Peyer's patch (tissue), 4 donors: Measurements from ENCODE around the gene SSU72. TPM values are rescaled to one million over a fixed set of nuclear protein-coding genes. Genes with fewer than 3 reads are reported as not detected.
"Not testable (repeated sequence)": the region's sequence is repeated elsewhere in the genome, so short reads cannot be mapped to it uniquely, and the experiment has no call there.

Experiments used
- DNase-seq, 3 donors: peaks; one replicate each; pipeline ENCODE4 v3.0.0-alpha.2; 2017 to 2019
- H3K27ac ChIP-seq, 4 donors: fragments of 200-600 bp; sonication (generic); one replicate each; pipeline ENCODE4 v1.5.1; 2016 to 2019
- H3K27me3 ChIP-seq, 2 donors: fragments of 200-600 bp; sonication (generic); one replicate each; pipeline ENCODE4 v1.5.1; 2019
- H3K36me3 ChIP-seq, 3 donors: fragments of 200-600 bp; sonication (generic); one replicate each; pipeline ENCODE4 v1.5.1; 2016 to 2019
- H3K4me1 ChIP-seq, 4 donors: fragments of 200-600 bp; sonication (generic); one replicate each; pipeline ENCODE4 v1.5.1; 2016 to 2019
- H3K4me3 ChIP-seq, 4 donors: fragments of 200-600 bp; sonication (generic); 1 replicate in 3 of 4; 2 replicates in 1 of 4; pipeline ENCODE4 v1.5.1; 2016 to 2019; ENCODE audit warnings: mild to moderate bottlenecking in 1 of 4
- H3K9me3 ChIP-seq, 4 donors: fragments of 200-600 bp; sonication (generic); one replicate each; pipeline ENCODE4 v1.5.1; 2016 to 2019; ENCODE audit warnings: mild to moderate bottlenecking in 1 of 4
- POLR2A ChIP-seq, 2 donors: fragments of 450-650 bp; IDR thresholded peaks; one replicate each; pipeline ENCODE4 v1.5.1; 2017; ENCODE audit warnings: antibody characterized with exemption in 2 of 2, mild to moderate bottlenecking in 2 of 2, moderate library complexity in 2 of 2
- total RNA-seq, 4 donors: library from RNA; depleted of rRNA; stranded (reverse); fragments of >200 nt; gene quantifications; one replicate each; pipeline ENCODE4 v1.1.0, GENCODE V29; 2016
- TF ChIP-seq, protein P1 (sequence below), 6 experiments: fragments of 450-650 bp in 4 of 6; fragments of 200-600 bp in 2 of 6; sonication (generic) in 1 of 6; IDR thresholded peaks; one replicate each; pipeline ENCODE4 v1.5.1; 2017 to 2019; ENCODE audit warnings: antibody characterized with exemption in 6 of 6, mild to moderate bottlenecking in 3 of 6, moderate library complexity in 1 of 6

SSU72 gene
- total RNA-seq, 4 donors from 2014 or later = 146 to 182 (median 163) TPM

DNA sequence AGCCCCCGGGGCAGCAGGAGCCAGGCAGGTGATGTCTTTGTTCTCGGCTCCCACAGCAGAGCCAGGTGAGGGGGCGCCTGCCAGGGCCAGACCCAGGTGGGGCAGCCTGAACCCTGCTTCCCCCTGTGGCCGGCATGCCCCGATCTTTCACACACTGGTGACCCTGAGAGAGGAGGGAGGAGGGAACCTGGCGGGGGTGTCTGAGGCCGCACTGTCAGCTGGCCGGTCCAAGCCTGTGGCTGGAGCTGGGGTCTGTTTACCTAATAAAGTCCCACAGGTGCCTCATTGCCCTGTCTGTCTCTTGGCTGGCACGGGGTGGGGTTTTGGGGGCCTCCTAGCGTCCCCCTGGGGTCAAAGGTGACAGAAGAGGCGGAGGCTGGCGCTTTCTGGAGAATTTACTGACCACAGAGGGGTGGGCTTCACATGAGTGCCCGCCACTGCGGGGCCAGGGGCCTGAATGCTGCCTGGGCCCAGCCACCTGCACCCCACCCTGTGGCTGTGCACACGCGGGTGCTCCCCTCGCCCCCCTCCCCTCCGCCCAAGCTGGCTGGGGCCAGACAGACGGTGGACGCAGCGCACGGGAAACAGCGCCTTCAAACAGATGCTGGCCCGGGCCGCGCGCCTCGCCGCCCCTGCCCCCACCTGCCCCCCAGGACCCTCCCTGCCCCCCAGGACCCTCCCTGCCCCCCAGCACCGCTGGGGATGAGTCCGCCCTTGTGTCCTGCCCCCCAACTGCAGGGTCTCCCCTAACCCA lies 40.1 kb downstream of the SSU72 start:
- Histone ChIP-seq H3K9me3 (peaks cover 0 to 5% (median 0%) of the 10 kb centered on the region in 4 donors), H3K4me1 (peaks cover 0 to 12% (median 3%) of the 10 kb centered on the region in 4 donors), H3K36me3 (peaks cover 0 to 6% (median 0%) of the 10 kb centered on the region in 3 donors), H3K27me3 (no peaks in the 10 kb centered on the region), H3K4me3 (no peak overlapping the region), H3K27ac (no peak overlapping the region)
- no peak for DNase-seq
- no peak for TF ChIP-seq POLR2A (IDR thresholded peaks at IDR 0.05)
- TF ChIP-seq, protein P1, sequence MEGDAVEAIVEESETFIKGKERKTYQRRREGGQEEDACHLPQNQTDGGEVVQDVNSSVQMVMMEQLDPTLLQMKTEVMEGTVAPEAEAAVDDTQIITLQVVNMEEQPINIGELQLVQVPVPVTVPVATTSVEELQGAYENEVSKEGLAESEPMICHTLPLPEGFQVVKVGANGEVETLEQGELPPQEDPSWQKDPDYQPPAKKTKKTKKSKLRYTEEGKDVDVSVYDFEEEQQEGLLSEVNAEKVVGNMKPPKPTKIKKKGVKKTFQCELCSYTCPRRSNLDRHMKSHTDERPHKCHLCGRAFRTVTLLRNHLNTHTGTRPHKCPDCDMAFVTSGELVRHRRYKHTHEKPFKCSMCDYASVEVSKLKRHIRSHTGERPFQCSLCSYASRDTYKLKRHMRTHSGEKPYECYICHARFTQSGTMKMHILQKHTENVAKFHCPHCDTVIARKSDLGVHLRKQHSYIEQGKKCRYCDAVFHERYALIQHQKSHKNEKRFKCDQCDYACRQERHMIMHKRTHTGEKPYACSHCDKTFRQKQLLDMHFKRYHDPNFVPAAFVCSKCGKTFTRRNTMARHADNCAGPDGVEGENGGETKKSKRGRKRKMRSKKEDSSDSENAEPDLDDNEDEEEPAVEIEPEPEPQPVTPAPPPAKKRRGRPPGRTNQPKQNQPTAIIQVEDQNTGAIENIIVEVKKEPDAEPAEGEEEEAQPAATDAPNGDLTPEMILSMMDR (IDR thresholded peaks at IDR 0.05) = no peak

DNA sequence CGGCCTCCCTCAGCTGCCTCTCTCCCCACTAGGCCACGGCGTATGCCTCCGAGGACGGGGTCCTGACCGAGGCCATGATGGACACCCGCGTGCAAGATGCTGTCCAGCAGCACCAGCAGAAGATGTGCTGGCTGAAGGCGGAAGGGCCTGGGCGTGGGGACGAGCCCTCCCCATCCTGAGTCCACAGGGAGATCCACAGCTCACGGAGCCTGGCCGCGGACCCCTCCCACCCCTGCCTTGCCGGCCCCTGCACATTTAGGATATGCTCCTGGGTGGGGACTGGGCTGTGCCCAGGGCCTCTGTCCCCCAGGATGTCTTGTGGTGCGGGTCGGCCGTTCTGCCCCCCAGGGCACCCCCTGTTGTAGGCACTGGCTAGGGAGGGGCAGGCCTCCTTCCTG lies 40.8 kb downstream of the SSU72 start:
- H3K4me1 ChIP-seq, H3K27me3 ChIP-seq, H3K9me3 ChIP-seq, DNase-seq, H3K27ac ChIP-seq, H3K36me3 ChIP-seq, H3K4me3 ChIP-seq: not testable (repeated sequence)

DNA sequence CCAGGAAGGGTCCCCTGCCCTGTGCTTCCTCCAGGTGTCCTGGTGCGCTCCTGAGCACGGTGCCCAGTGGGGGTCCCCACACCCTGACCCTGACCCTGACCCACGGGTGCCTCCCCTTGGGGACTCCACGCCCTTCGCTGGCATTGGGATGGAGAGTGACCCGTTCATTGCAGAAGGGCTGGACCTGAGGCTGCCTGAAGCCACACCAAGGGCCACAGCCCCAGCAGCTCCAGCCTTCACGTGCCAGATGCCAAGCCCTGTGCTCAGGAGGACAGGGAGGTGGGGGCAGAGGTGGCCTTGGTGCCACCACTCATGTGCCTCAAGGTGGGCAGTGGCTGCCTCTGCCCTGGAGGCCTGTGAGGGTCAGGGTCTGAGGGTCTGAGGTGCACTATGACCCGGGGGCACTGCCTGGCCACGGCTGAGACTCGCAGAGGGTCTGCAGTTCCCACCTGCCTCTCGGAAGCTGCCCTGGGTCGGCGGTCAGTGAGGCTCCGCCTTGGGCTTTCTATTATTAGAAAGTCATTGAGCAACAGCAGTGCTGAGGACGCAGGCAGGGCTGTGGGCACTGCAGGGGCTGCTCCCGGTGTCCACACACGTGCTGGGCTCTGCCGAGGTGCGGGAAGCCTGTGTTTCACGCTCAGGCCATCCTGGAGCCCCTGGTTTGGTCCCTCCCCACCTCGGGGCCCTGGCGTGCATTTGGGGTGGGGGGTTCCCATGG lies 41.3 kb downstream of the SSU72 start:
- not testable (repeated sequence) for H3K27me3 ChIP-seq, H3K27ac ChIP-seq, H3K4me1 ChIP-seq, H3K4me3 ChIP-seq, H3K9me3 ChIP-seq, DNase-seq
- peaks cover 0 to 15% (median 0%) of the 10 kb centered on the region in 3 donors for H3K36me3 ChIP-seq

DNA sequence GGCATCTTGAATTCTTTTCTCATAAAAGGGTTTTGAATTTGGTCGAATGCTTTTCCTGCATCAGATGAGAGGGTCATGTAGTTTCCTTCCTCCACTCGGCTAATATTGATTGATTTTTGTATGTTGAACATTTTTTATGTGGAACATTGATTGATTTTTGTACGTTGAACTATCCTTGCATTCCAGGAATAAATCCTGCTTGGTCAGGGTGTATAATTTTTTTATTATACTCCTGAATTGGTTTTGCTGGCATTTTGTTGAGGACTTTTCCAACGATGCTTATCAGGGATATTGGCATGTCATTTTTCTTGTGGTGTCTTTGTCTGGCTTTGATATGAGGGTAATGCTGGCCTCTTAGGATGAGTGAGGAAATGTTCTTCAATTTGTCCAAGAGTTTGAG lies 42.7 kb downstream of the SSU72 start:
- H3K27me3 ChIP-seq = no peaks in the 10 kb centered on the region
- no peak for DNase-seq
- no peak overlapping the region for H3K4me3 ChIP-seq
- peaks cover 0 to 5% (median 0%) of the 10 kb centered on the region in 4 donors for H3K9me3 ChIP-seq
- TF ChIP-seq, protein P1 (IDR thresholded peaks at IDR 0.05) = no peak
- H3K36me3 ChIP-seq = peaks cover 0 to 23% (median 0%) of the 10 kb centered on the region in 3 donors
- no peaks in the 10 kb centered on the region for H3K4me1 ChIP-seq
- no peak overlapping the region for H3K27ac ChIP-seq

GRCh38 chr1:1529936-1530335 lies 44.7 kb downstream of the SSU72 start:
- H3K27me3 ChIP-seq = no peaks in the 10 kb centered on the region
- no peak overlapping the region for H3K27ac ChIP-seq
- TF ChIP-seq, protein P1 (IDR thresholded peaks at IDR 0.05) = no peak
- H3K36me3 ChIP-seq = peaks cover 0 to 23% (median 0%) of the 10 kb centered on the region in 3 donors
- DNase-seq = no peak
- H3K4me3 ChIP-seq = no peak overlapping the region
- H3K4me1 ChIP-seq = no peaks in the 10 kb centered on the region
- peaks cover 0 to 5% (median 0%) of the 10 kb centered on the region in 4 donors for H3K9me3 ChIP-seq

DNA sequence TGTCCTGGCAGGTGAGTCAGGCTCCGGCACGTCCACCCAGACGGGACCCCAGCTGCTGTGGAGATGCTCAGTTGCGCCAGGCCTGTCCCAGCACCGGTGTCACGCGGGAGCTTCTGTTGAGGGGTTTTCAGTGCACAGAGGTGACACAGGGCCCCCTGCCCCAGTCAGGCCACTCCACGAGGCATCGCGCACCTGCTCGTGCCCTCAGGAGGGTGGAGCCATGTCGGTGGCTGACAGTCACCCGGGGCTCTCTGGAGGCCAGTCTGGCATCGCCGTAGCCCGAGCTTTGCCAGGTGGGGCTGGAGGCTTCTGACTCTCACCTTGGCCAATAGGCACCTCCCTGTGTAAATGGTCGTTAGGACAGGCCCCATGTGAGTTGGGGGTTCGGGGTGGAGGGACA lies 45.3 kb downstream of the SSU72 start:
- H3K36me3 ChIP-seq = peaks cover 0 to 23% (median 0%) of the 10 kb centered on the region in 3 donors

More for the DNA sequence above, 45.3 kb downstream of the SSU72 start:
- H3K27me3 ChIP-seq = no peaks in the 10 kb centered on the region
- H3K27ac ChIP-seq = no peak overlapping the region
- H3K4me3 ChIP-seq = no peak overlapping the region
- H3K4me1 ChIP-seq = no peaks in the 10 kb centered on the region
- TF ChIP-seq POLR2A (IDR thresholded peaks at IDR 0.05) = no peak
- TF ChIP-seq, protein P1 (IDR thresholded peaks at IDR 0.05) = no peak
- DNase-seq = no peak
- peaks cover 0 to 5% (median 0%) of the 10 kb centered on the region in 4 donors for H3K9me3 ChIP-seq
